ENCODE data around the gene KCNK10. TPM values are rescaled to one million over a fixed set of nuclear protein-coding genes. Genes with fewer than 3 reads are reported as not detected.

The KCNK10 gene
- total and polyA plus RNA-seq, 7 donors, result under 0.01 to 0.60 (median 0.28) TPM; not detected in 1

DNA sequence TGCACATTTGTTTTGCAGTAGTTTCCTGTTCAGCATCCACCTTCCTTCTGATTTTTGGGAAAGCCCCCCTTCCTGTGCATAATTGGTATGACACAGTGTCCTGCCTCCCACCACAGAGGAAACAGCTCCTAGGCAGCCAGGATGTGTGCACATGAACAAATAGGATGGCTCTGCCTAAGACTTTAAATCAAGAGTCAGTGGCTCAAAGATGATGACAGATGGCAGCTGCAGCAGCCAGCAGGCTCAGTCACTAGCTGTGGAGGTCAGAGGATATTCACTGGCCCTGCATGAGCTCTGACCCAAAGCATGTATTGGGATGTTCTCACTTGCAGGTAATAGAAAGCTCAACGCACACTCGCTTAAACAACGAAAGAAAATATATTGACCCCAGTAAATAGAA lies 90.3 kb downstream of the KCNK10 start:
- TF ChIP-seq POLR2AphosphoS5 (IDR thresholded peaks at IDR 0.05), result no peak
- TF ChIP-seq, protein P1, sequence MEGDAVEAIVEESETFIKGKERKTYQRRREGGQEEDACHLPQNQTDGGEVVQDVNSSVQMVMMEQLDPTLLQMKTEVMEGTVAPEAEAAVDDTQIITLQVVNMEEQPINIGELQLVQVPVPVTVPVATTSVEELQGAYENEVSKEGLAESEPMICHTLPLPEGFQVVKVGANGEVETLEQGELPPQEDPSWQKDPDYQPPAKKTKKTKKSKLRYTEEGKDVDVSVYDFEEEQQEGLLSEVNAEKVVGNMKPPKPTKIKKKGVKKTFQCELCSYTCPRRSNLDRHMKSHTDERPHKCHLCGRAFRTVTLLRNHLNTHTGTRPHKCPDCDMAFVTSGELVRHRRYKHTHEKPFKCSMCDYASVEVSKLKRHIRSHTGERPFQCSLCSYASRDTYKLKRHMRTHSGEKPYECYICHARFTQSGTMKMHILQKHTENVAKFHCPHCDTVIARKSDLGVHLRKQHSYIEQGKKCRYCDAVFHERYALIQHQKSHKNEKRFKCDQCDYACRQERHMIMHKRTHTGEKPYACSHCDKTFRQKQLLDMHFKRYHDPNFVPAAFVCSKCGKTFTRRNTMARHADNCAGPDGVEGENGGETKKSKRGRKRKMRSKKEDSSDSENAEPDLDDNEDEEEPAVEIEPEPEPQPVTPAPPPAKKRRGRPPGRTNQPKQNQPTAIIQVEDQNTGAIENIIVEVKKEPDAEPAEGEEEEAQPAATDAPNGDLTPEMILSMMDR (IDR thresholded peaks at IDR 0.05), result no peak
- TF ChIP-seq EP300 (IDR thresholded peaks at IDR 0.05), result no peak
- TF ChIP-seq POLR2A (IDR thresholded peaks at IDR 0.05), result no peak
- intact Hi-C loops (cut with DNase I), result no loop called here
- DNase-seq, result no peak
- 88 to 97% methylated on average over 3 of the region's 3 CpGs for WGBS, 2 donors
- Histone ChIP-seq H3K36me3 (no peaks in the 10 kb centered on the region), H3K4me3 (no peak overlapping the region), H3K27ac (no peak overlapping the region), H3K4me1 (no peaks in the 10 kb centered on the region), H3K27me3 (no peaks in the 10 kb centered on the region), H3K9me3 (peaks cover 0 to 4% (median 1%) of the 10 kb centered on the region in 4 donors)

DNA sequence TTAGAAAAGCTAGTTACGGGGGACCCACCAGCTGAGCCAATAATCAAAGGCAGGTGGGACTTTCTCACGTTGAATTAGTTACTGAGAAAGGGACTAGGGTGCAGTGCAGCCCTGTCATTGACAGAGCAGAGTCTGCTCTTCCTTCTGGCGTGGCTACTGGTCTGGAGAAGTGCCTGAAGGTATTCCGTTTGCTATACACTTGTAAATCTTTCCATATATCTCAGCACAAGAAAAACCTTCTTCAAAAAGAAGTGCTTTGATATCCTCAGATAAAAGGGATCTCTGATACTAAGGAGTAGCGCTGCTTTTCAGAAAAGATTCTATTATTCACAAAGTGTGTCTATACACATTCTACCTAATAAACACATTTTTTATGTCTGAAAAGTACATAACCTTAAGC lies 91.5 kb downstream of the KCNK10 start:
- TF ChIP-seq POLR2A (IDR thresholded peaks at IDR 0.05), result no peak
- TF ChIP-seq, protein P1 (IDR thresholded peaks at IDR 0.05), result no peak
- TF ChIP-seq POLR2AphosphoS5 (IDR thresholded peaks at IDR 0.05), result no peak
- TF ChIP-seq EP300 (IDR thresholded peaks at IDR 0.05), result no peak
- no peaks in the 10 kb centered on the region for H3K27me3 ChIP-seq
- no peaks in the 10 kb centered on the region for H3K36me3 ChIP-seq
- no peak overlapping the region for H3K27ac ChIP-seq
- no peak overlapping the region for H3K4me3 ChIP-seq
- intact Hi-C loops (cut with DNase I), result no loop called here
- no peak for DNase-seq
- WGBS, 2 donors, result 82 to 84% methylated on average over 5 of the region's 5 CpGs
- H3K4me1 ChIP-seq, result no peaks in the 10 kb centered on the region
- H3K9me3 ChIP-seq, result peaks cover 0 to 4% (median 1%) of the 10 kb centered on the region in 4 donors

DNA sequence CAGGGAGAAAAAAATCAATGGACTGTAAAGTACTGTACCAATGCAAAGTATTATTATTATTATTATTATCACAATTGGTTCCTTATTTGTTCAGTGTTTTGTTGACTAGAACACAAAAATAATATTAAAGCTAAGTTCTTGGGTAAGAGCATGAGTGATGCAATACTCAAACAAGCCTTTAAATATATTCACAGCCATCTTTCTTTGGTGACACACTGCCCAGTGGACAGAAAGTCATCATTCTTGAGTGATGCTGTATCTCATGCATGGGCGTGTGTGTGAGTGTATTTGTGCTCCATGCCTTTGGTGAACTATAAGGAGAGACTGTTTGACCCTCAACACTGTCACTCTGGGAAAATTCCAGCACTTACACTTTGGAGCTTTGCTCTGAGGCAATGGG lies 93.6 kb downstream of the KCNK10 start:
- Histone ChIP-seq H3K4me3 (no peak overlapping the region), H3K27me3 (no peaks in the 10 kb centered on the region), H3K36me3 (no peaks in the 10 kb centered on the region), H3K4me1 (no peaks in the 10 kb centered on the region), H3K27ac (no peak overlapping the region), H3K9me3 (peaks cover 0 to 2% (median 0%) of the 10 kb centered on the region in 4 donors)
- 92 to 94% methylated on average over 1 of the region's 1 CpG for WGBS, 2 donors
- intact Hi-C loops (cut with DNase I), result no loop called here
- no peak for TF ChIP-seq POLR2AphosphoS5 (IDR thresholded peaks at IDR 0.05)
- TF ChIP-seq, protein P1 (IDR thresholded peaks at IDR 0.05), result no peak
- no peak for TF ChIP-seq EP300 (IDR thresholded peaks at IDR 0.05)
- no peak for TF ChIP-seq POLR2A (IDR thresholded peaks at IDR 0.05)
- DNase-seq, result no peak

DNA sequence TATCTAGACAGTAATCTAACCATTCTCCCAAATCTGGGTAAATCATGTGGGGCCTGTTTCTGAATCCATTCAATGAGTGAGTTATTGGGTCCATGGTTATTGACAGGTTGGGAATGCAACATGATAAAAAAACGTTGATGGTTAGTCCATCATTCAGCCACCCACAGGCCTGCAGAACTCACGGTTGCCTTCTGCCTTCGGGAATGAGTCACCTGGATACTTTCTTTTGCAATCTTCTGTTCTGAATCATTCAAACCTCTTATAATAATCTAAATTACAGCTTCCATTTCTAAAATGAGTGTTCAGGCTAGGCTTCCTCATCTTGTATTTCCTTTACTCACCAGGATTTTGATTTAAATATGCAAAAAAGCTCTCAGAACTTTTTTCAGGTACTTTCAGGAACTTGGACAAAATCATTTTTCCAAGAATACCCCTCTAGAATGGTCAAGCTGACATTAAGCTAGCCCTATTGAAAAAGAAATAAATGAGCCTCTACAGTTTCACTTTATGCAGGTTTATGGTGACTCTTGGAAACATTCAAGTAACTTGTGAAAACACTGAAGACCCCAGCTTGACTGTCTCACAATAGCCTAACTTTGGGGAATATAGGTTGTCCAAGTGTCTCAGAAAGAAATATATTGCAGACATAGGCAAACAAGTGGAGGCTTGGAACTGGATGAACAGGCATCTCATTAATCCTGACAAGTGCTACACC lies 94.4 kb downstream of the KCNK10 start:
- intact Hi-C loops (cut with DNase I), result no loop called here
- DNase-seq, result no peak
- Histone ChIP-seq H3K27ac (no peak overlapping the region), H3K9me3 (peaks cover 0 to 2% (median 0%) of the 10 kb centered on the region in 4 donors), H3K4me3 (no peak overlapping the region), H3K27me3 (no peaks in the 10 kb centered on the region), H3K36me3 (no peaks in the 10 kb centered on the region), H3K4me1 (no peaks in the 10 kb centered on the region)
- TF ChIP-seq EP300 (IDR thresholded peaks at IDR 0.05) (no peak), POLR2AphosphoS5 (IDR thresholded peaks at IDR 0.05) (no peak), POLR2A (IDR thresholded peaks at IDR 0.05) (no peak)
- TF ChIP-seq, protein P1 (IDR thresholded peaks at IDR 0.05), result no peak
- 80 to 82% methylated on average over 3 of the region's 3 CpGs for WGBS, 2 donors

Data from sigmoid colon (tissue), 7 donors.